CD1c-positive myeloid dendritic cell (primary cell): Measurements from ENCODE around the gene ERCC6L2.

ENCODE experiments used
- DNase-seq: peaks from one replicate; pipeline ENCODE4 v3.0.0-alpha.2; 2016; ENCODE audit errors: extremely low spot score

Gene ERCC6L2

DNA sequence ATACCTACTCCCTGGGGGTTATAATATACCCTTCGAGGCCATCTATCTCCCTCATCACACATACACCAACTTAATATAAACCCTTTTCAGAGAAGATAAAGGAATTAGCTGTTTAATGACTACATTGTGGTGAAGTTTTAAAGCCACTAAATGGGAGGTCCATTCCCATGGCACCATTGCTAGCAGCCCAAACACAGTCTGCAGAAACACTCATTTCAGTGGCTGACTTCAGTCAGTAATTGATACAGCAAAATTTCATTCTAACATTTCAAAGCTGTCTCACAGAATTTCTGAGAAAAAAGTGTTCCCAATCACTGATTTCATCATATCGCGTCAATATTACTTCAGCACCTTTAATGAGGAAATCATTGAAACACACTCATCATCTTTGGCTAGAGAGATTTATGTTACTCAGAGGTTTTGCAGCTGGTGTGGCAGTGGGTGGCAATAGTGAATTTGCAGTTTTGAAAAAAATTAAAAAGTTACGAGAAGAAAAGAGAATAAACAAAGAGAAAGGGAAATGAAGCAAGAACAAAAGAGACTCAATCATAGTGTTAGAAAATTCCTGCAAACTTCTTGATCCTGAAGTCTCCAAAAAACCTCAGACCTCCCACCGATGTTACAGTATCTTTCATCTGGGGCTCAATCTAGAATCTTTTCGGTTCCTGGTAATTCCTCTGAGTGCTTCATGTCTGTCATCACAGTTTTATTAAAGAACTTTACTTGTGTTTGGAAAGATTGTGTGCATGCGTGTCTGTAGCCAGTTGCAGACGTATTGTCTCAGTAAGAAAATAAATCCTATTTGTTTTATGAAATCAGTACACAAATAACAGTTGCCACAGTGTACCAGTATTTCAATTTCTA lies 105.0 kb downstream of the ERCC6L2 start:
- DNase-seq, result peak; percentile 52

- peak; percentile 21 for DNase-seq
These were observed 106.4 kb downstream of the ERCC6L2 start for GRCh38 chr9:95981761-95982390.

DNA sequence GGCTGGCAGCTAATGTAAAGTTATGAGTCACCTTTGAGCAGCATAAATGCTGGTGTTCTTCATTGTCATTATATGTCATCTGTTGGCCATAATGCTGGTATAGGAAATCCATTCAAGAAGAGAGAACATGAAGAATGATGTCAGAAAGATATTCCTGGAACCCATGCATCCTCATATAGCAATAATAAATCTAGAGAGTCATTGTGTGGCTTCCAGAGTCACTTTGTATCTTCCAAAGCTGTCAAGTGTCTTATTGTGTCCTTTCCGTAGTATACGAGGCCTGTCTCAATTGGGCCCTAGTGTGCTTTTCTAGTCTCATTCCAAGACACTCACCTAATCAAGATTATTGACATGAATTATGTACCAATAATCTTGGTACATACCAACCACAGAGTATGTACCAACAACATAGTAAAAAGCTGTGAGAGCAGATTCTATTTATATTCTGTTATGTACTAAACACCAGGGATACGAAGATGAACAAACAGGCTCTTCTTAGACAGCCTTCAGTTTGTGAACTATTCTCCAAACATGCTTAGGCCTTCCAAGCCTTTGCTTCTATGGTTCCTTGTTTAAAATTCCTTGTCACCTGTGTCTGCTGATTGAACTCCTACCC lies 110.1 kb downstream of the ERCC6L2 start:
- DNase-seq, result no peak

DNA sequence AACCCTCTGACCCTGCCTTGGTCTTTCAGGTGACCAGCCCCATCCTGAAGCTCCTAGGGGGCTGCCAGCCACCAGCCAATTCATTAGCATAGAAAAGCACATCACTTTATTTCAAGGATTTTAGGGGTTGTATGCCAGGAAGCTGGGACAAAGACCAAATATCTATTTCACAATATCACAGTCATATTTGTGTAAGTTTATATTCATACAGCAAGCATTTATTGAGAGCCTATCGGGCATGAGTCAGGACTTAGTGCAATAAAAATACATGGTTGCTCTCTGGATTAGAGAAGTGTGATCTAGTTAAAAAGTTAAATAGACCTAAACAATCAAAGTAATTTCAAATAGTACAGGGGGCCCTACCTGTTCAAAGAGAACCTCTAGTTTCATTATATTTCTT lies 113.8 kb downstream of the ERCC6L2 start:
- no peak for DNase-seq

DNA sequence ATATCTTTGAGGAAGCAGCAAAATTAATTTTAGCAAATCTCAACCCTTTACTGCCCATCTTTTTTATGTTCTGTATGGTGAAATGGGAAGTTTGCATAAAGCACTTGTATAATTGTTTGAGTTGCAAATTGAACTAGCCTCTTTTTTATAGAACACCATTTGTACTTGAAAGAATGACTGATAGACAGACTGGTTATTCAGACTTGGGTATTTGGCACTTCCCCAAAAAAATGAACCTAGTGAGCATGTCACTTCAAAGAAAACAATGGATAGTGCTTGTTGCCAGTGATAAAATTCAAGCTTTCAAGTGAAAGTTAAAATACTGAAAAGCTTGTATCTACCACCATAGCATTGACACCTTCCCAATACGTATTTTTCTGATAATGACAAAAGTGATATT lies 115.8 kb downstream of the ERCC6L2 start:
- no peak for DNase-seq

DNA sequence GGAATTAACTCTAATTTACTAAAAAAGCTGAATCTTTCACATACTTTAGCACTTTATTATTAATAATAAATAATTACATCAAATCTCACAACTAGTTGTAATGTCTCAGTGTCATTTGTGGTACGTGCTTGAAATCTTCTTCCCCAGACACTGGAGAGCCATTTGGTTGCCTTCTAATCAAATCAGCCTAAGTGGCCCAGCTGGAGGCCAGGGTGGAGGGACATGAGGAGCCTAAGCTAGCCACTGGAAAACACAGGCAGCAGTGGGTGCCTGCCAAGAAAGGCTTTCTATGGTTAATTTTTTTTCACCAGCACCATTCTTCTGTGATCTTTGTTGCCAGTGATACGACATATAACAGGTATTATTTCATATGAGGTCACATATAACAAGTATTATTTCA lies 117.0 kb downstream of the ERCC6L2 start:
- no peak for DNase-seq

DNA sequence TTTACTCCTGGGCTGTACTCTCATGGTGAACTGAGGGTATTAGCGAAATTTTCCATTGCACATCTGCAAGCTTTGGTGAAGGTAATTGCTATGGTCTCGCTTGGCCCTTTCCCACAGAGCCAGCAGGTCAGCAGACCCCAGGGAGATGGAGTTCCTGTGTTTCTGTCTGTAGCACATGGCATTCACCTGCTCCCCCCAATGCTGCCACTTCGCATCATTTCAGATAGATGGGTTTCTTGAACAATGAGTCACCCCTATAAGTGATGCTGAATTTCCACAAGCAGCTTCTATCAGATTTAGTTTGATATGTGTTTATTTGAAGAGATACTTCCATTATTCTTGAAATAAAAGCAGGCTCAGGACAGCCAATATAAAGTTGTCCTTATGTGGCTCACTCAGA lies 117.8 kb downstream of the ERCC6L2 start:
- DNase-seq, result no peak

DNA sequence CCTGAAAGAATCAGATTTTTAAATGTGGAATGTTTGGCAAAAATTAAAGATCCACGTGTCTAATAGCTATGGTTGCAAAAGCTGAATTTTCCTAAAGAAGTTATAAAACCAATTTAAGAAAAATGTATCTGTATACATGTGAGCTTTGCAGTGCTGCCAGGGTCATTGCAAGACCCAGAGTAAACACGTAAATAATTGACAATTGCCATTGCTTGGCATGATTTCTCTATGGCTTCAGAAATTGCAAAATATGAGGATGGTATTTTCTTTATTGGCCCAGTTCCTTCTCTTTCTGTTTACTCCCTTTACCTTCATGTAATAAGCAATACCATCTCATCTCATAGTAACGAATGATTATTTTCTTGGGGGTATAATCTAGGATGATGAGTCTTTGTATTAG lies 123.9 kb downstream of the ERCC6L2 start:
- DNase-seq, result no peak

DNA sequence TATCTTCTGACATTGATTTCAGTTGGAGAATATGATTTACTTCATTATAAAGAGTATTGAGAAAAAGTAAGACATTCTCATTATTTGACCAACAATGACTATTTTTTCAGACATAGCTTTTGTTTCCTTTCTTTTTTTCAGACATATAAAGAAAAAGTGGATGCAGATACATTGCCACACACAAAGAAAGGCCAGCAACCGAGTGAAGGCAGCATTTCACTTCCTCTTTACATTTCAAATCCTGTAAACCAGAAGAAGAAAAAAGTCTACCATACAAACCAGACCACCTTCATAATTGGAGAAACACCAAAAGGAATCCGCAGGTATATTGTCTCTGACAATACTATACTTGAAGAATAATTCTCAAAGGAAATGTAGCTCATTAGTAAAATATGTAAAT lies 128.9 kb downstream of the ERCC6L2 start:
- no peak for DNase-seq

DNA sequence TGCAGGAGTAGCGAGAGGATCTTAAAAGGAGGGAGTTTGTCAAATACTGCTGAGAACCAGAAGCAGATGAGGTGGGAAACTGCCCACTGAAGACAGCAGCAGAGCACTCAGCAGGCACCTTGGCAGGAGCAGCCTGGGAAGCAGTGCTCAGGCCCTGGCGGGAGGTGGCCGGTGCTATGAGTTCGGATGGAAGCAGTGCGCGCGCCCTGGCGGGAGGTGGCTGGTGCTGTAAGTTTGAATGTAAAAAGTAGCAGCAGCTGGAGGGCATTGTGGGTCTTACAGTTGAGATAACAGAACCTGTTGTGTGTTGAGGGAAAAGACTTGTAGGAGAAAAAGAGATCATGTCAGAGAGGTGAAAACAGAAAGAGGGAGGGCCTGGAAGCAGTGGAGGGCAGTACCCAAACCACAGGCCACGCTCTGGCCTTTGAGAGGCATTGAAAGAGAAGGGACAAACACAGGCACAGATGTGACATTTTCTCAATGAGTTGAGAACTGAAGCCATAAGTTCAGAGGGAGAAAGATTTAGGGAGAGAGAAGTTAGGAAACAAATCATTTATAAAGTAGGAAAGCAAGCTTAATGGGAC lies 130.9 kb downstream of the ERCC6L2 start:
- DNase-seq, result no peak

DNA sequence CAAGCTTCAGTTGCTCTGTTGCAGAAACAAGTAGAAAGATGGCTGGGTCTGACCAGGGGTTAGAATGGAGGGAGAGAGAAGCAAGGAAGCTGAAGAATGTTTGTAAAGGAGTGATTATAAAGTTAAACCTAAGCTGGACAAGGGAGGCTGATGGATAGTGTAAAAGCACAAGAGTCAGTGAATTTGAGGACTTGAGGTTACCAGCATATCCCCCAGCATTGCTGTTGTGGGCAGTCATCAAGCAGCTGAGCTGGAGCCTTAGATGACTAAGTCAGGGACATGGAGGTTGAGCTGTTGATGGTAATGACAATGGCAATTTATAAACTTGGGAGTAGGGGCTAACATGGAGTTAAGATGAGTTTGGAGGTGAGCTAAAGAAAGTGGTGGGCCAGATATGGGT lies 131.5 kb downstream of the ERCC6L2 start:
- no peak for DNase-seq

GRCh38 chr9:96008502-96009222 lies 133.2 kb downstream of the ERCC6L2 start:
- no peak for DNase-seq

DNA sequence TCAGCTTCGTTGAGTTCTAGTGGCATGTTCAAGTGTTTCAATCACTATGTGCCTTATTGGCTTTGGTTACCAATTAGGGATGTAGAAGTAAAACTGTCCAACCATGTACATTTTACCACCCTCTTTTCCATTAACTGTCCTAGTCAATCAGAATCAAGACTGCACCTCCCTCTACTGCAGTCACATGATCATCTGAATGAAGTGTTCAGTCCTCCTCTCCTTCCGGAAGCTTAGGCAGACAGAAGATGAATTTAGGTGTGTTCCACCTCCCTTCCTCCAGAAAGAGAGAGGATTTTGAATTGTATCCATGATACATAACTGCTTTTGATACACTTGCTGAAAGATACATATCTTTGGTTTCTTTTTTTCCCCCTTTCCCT lies 133.7 kb downstream of the ERCC6L2 start:
- no peak for DNase-seq

GRCh38 chr9:96009690-96010472 lies 134.4 kb downstream of the ERCC6L2 start:
- no peak for DNase-seq

GRCh38 chr9:96014078-96014477 lies 138.6 kb downstream of the ERCC6L2 start:
- DNase-seq, result no peak

DNA sequence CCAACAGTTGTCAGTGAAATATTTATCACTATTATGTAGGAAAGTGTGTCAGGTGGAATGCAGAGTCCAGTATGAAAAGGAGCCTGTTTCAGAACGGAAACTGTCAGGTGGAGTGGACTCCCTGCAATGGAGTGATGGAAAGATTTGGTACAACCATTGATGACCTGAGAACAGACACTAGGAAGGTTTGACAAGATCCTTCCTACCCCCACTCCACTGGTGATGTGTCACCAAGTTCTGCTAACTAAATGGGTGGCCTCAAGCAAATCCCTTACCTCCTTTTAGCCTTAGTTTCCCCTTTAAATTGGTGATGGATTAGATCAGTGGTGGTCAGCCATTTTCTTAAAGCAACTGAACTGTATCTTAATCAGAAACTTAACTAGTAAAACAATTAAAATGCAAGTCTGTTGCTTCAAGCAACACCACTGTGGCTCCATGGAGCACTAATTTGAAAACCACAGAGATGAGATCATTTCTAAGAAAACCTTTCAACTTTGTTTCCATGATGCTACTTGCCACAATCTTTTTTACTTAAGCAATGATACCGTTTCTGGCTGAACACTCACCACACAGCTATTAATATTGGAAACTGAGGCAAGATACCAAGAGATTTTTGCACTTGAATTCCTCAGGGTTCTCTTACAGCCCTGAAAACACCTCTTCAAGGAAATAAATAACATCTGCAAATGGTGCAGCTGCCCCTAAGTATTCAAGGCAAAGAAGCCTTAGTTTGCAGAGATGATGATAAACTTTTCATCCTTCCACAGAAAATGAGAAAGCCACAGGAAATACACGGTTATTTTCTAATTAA lies 140.6 kb downstream of the ERCC6L2 start:
- peak; percentile 56 for DNase-seq
